ENCODE data around the gene JPT2.

GRCh38 chr16:1634541-1634940 lies 43.5 kb upstream of the JPT2 start:
- no peak for TF ChIP-seq CTCF (conservative IDR thresholded peaks at IDR 0.05)
- TF ChIP-seq EZH2 (IDR thresholded peaks at IDR 0.05; ENCODE audit: low read depth): no peak
